Left renal cortex interstitium (tissue), 4 donors: ENCODE measurements around the gene RFK. TPM values are rescaled to one million over a fixed set of nuclear protein-coding genes. Genes with fewer than 3 reads are reported as not detected.
"Not testable (repeated sequence)": the region's sequence is repeated elsewhere in the genome, so short reads cannot be mapped to it uniquely, and the experiment has no call there.

Source experiments
- DNase-seq, 4 donors: peaks; one replicate each; pipeline ENCODE4 v3.0.0-alpha.2; 2013; ENCODE audit warnings: low read depth in 4 of 4, low spot score in 2 of 4, missing footprints in 1 of 4
- polyA plus RNA-seq, 4 donors: library from polyadenylated mRNA; unstranded; fragments of 120-200 nt; gene quantifications; one replicate each; pipeline ENCODE4 v1.2.1, GENCODE V29; 2013; ENCODE audit not compliant: insufficient read length in 4 of 4

RFK gene
- polyA plus RNA-seq, 4 donors, result 20.5 to 31.4 (median 27.8) TPM

- no peak for DNase-seq
Measured at GRCh38 chr9:76372336-76372735, 21.9 kb downstream of the RFK start.

- no peak for DNase-seq
Measured at GRCh38 chr9:76371901-76372300, 22.3 kb downstream of the RFK start.

GRCh38 chr9:76370396-76371023, 23.7 kb downstream of the RFK start:
- DNase-seq, result no peak

- DNase-seq, result peak in 3 of 4 donors; percentile 60 to 80 (median 64)
Measured at GRCh38 chr9:76369583-76369982, 24.6 kb downstream of the RFK start.

GRCh38 chr9:76366275-76366674, 28.0 kb downstream of the RFK start:
- DNase-seq, result no peak

- DNase-seq, result no peak
Measured at GRCh38 chr9:76365028-76365427, 29.2 kb downstream of the RFK start.

GRCh38 chr9:76363032-76363395, 31.2 kb downstream of the RFK start:
- DNase-seq, result no peak

- DNase-seq, result not testable (repeated sequence)
Measured at GRCh38 chr9:76362332-76363031, 31.7 kb downstream of the RFK start.

GRCh38 chr9:76359766-76360165, 34.5 kb downstream of the RFK start:
- DNase-seq, result no peak

GRCh38 chr9:76359365-76359764, 34.9 kb downstream of the RFK start:
- DNase-seq, result no peak

GRCh38 chr9:76358628-76359280, 35.5 kb downstream of the RFK start:
- DNase-seq, result no peak

GRCh38 chr9:76357555-76357954, 36.7 kb downstream of the RFK start:
- no peak for DNase-seq

GRCh38 chr9:76355886-76356285, 38.3 kb downstream of the RFK start:
- DNase-seq, result no peak

GRCh38 chr9:76354221-76354620, 40.0 kb downstream of the RFK start:
- DNase-seq, result no peak

GRCh38 chr9:76353280-76353679, 40.9 kb downstream of the RFK start:
- no peak for DNase-seq

GRCh38 chr9:76352026-76352620, 42.1 kb downstream of the RFK start:
- no peak for DNase-seq

GRCh38 chr9:76351006-76351405, 43.2 kb downstream of the RFK start:
- DNase-seq, result no peak

GRCh38 chr9:76349865-76350264, 44.4 kb downstream of the RFK start:
- no peak for DNase-seq

- DNase-seq, result no peak
Measured at GRCh38 chr9:76342858-76343257, 51.4 kb downstream of the RFK start.

GRCh38 chr9:76342201-76342600, 52.0 kb downstream of the RFK start:
- DNase-seq, result no peak

GRCh38 chr9:76341616-76342015, 52.6 kb downstream of the RFK start:
- DNase-seq, result no peak

GRCh38 chr9:76338418-76338817, 55.8 kb downstream of the RFK start:
- DNase-seq, result no peak
